Activated CD8-positive, alpha-beta T cell treated with anti-CD3 and anti-CD28 coated beads for 36 hours (primary cell): ENCODE results near the gene USF1. TPM values are rescaled to one million over a fixed set of nuclear protein-coding genes. Genes with fewer than 3 reads are reported as not detected.

ENCODE experiments used
- ATAC-seq: fragments of 200-7000 bp; cut with Tn5 transposase; one replicate; pipeline ENCODE4 v1.10.0; 2021; ENCODE audit warnings: mild to moderate bottlenecking, moderate library complexity
- CTCF ChIA-PET: fragments of 350-600 bp; sonication (Branson Sonifier 250); formaldehyde crosslinking; loops from one replicate; lab custom pipeline; 2021; ENCODE audit warnings: antibody characterized with exemption; lab: Charles Lee
- POLR2A ChIA-PET: fragments of 350-600 bp; sonication (Branson Sonifier 250); formaldehyde crosslinking; loops from one replicate; lab custom pipeline; 2021; ENCODE audit warnings: antibody characterized with exemption; lab: Charles Lee
- DNase-seq: peaks from one replicate; pipeline ENCODE4 v3.0.0-alpha.2; 2020
- H3K27ac Mint-ChIP-seq: one replicate; pipeline ENCODE4 v1.8.0; 2021; ENCODE audit warnings: mild to moderate bottlenecking, mixed read lengths
- H3K27me3 Mint-ChIP-seq: one replicate; pipeline ENCODE4 v1.8.0; 2021; ENCODE audit warnings: mixed read lengths
- H3K36me3 Mint-ChIP-seq: one replicate; pipeline ENCODE4 v1.8.0; 2021; ENCODE audit warnings: low read depth, mixed read lengths
- H3K4me1 Mint-ChIP-seq: one replicate; pipeline ENCODE4 v1.8.0; 2021; ENCODE audit warnings: low read depth, mixed read lengths
- H3K4me3 Mint-ChIP-seq: one replicate; pipeline ENCODE4 v1.8.0; 2021; ENCODE audit warnings: mild to moderate bottlenecking, moderate library complexity, mixed read lengths
- H3K9me3 Mint-ChIP-seq: one replicate; pipeline ENCODE4 v1.8.0; 2021; ENCODE audit warnings: mixed read lengths
- intact Hi-C: fragments of 100-400 bp; cut with micrococcal nuclease; formaldehyde crosslinking; loops from one replicate; pipeline ENCODE4 v1.10.0; 2022
- total RNA-seq, 2 experiments: library from RNA; stranded (reverse); gene quantifications; one replicate each; pipeline ENCODE4 v1.2.3, GENCODE V29; 2021
- TF ChIP-seq, protein P1 (sequence below): fragments of 200-600 bp; IDR thresholded peaks from one replicate; pipeline ENCODE4 v1.8.0; 2022; ENCODE audit warnings: antibody characterized with exemption, mild to moderate bottlenecking

The USF1 gene
- total RNA-seq, 2 experiments from 2014 or later: 50.0 to 52.1 TPM

GRCh38 chr1:161084597-161084988, 38.8 kb upstream of the USF1 start:
- Mint-ChIP-seq H3K9me3 (no peaks in the 10 kb centered on the region), H3K27ac (no peak overlapping the region), H3K4me3 (no peak overlapping the region), H3K36me3 (no peaks in the 10 kb centered on the region), H3K4me1 (no peaks in the 10 kb centered on the region), H3K27me3 (no peaks in the 10 kb centered on the region)
- intact Hi-C loops: no loop called here
- POLR2A ChIA-PET: interaction anchor here (1.2 to 1.8 kb wide), 4 partner anchors 13 to 39 kb away, joined by 3 to 7 read pairs (median 4); partner anchors contain the start of genes ARHGAP30 and USF1
- CTCF ChIA-PET: interaction anchor here (0.7 to 4.7 kb wide), 4 partner anchors 11 to 16 kb away, joined by 3 to 34 read pairs (median 10); partner anchors contain the start of genes ARHGAP30 and KLHDC9
- DNase-seq: no peak
- no peak for ATAC-seq
- TF ChIP-seq, protein P1, sequence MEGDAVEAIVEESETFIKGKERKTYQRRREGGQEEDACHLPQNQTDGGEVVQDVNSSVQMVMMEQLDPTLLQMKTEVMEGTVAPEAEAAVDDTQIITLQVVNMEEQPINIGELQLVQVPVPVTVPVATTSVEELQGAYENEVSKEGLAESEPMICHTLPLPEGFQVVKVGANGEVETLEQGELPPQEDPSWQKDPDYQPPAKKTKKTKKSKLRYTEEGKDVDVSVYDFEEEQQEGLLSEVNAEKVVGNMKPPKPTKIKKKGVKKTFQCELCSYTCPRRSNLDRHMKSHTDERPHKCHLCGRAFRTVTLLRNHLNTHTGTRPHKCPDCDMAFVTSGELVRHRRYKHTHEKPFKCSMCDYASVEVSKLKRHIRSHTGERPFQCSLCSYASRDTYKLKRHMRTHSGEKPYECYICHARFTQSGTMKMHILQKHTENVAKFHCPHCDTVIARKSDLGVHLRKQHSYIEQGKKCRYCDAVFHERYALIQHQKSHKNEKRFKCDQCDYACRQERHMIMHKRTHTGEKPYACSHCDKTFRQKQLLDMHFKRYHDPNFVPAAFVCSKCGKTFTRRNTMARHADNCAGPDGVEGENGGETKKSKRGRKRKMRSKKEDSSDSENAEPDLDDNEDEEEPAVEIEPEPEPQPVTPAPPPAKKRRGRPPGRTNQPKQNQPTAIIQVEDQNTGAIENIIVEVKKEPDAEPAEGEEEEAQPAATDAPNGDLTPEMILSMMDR: no peak

GRCh38 chr1:161083748-161084596, 38.2 kb upstream of the USF1 start:
- intact Hi-C loops: no loop called here
- H3K4me1 Mint-ChIP-seq: no peaks in the 10 kb centered on the region
- ChIA-PET POLR2A (interaction anchor here (1.2 to 1.8 kb wide), 3 partner anchors 13 to 38 kb away, joined by 3 to 7 read pairs (median 4); partner anchors contain the start of gene USF1), CTCF (interaction anchor here (0.7 to 4.7 kb wide), 3 partner anchors 13 to 17 kb away, joined by 3 to 34 read pairs (median 16); partner anchors contain the start of genes ARHGAP30 and KLHDC9)
- H3K27ac Mint-ChIP-seq: no peak overlapping the region
- no peak for DNase-seq
- H3K27me3 Mint-ChIP-seq: no peaks in the 10 kb centered on the region
- TF ChIP-seq, protein P1: no peak
- ATAC-seq: no peak
- no peak overlapping the region for H3K4me3 Mint-ChIP-seq
- no peaks in the 10 kb centered on the region for H3K36me3 Mint-ChIP-seq
- no peaks in the 10 kb centered on the region for H3K9me3 Mint-ChIP-seq

DNA sequence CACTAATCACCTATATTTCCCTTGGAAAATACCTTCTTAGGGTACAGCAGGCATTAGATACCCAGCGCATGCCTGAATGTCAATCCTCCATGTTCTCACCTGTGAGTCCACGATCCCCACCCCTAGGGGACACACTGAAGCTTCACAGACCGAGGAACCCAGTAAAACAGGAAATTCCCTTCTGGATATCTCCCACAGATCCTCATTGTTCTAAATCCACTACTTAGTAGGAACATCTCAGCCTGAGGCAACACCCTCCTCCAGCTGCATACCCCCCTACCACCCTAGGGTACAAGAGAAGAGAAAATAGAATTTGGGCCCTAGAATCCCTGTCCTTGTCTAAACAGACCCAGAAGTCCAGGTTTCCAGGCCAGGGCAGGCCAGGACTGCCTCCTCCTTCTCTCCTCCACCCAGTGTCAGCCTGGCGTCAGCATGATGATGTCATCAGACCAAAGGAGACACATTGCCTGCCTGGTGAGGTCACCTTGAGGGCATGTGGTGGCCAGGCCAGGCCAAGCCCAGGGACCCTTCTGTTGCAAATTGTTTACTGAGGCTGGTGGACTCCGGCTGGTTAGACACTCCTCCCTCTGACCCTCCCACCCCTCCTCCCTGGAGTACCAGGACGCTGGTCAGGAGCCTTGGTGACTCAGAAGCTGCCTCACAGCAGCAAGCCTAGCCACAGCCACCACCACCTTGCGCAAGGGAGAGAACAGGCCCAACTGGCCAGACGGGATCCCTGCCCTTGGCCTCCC, 37.4 kb upstream of the USF1 start:
- Mint-ChIP-seq H3K9me3 (no peaks in the 10 kb centered on the region), H3K36me3 (no peaks in the 10 kb centered on the region), H3K4me3 (no peak overlapping the region), H3K27me3 (no peaks in the 10 kb centered on the region), H3K27ac (no peak overlapping the region), H3K4me1 (no peaks in the 10 kb centered on the region)
- POLR2A ChIA-PET: interaction anchor here (1.2 to 1.8 kb wide), 2 partner anchors 16 to 37 kb away, joined by 3 to 7 read pairs; partner anchors contain the start of gene USF1
- CTCF ChIA-PET: interaction anchor here (1.0 to 4.7 kb wide), 4 partner anchors 14 to 131 kb away, joined by 3 to 34 read pairs (median 4); partner anchors contain the start of gene KLHDC9
- ATAC-seq (peak; percentile 55), DNase-seq (no peak)
- intact Hi-C loops: no loop called here
- TF ChIP-seq, protein P1: no peak

DNA sequence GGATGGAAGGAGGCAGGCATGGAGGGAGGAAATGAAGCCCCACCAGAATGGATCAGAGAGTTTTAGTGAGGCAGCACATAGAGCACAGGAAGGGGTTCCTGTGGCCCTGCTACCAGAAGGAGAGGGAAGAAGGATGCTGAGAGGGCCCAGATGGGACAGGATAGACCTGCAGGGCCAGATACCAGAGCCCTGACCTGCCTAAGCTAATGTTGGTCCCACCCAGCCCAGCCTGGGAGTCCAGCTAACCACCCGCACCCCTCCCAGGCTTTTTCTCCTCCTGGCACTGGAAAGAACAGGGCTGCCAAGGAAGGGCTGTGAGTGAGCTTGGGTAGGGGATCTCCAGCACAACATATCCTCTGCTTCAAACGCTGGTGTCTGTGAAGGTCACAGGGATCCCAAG, 36.7 kb upstream of the USF1 start:
- POLR2A ChIA-PET: interaction anchor here (1.3 kb wide), 1 partner anchor 10 kb away, joined by 6 read pairs; no protein-coding TSS in a partner anchor
- TF ChIP-seq, protein P1: no peak
- Mint-ChIP-seq H3K27ac (no peak overlapping the region), H3K4me3 (no peak overlapping the region), H3K36me3 (no peaks in the 10 kb centered on the region), H3K9me3 (no peaks in the 10 kb centered on the region), H3K27me3 (no peaks in the 10 kb centered on the region), H3K4me1 (no peaks in the 10 kb centered on the region)
- DNase-seq: no peak
- ATAC-seq: no peak
- intact Hi-C loops: no loop called here
- CTCF ChIA-PET: interaction anchor here (0.9 to 1.4 kb wide), 5 partner anchors 11 to 131 kb away, joined by 3 to 6 read pairs (median 3); no protein-coding TSS in a partner anchor
